GM10248 (cell line): Measurements from ENCODE around the gene FAM209A.
"Not testable (repeated sequence)": the region's sequence is repeated elsewhere in the genome, so short reads cannot be mapped to it uniquely, and the experiment has no call there.

ENCODE experiments used
- CTCF ChIA-PET: fragments of 300-600 bp; sonication (Branson Sonifier 250); formaldehyde crosslinking; extraction: SDS; loops from one replicate; lab custom pipeline; 2021; ENCODE audit warnings: antibody characterized with exemption; lab: Yijun Ruan, JAX
- POLR2A ChIA-PET: fragments of 350-650 bp; sonication (Branson Sonifier 250); formaldehyde crosslinking; extraction: SDS; loops from one replicate; lab custom pipeline; 2020; ENCODE audit warnings: antibody characterized with exemption; lab: Yijun Ruan, JAX
- DNase-seq: peaks from one replicate; pipeline ENCODE4 v3.0.0; 2012; ENCODE audit errors: extremely low spot score
- CTCF ChIP-seq: IDR thresholded peaks from 2 replicates; pipeline ENCODE4 v1.5.1; 2012; ENCODE audit warnings: mild to moderate bottlenecking, low read depth; ENCODE audit errors: extremely low read depth, missing control alignments, control extremely low read depth

Gene FAM209A

DNA sequence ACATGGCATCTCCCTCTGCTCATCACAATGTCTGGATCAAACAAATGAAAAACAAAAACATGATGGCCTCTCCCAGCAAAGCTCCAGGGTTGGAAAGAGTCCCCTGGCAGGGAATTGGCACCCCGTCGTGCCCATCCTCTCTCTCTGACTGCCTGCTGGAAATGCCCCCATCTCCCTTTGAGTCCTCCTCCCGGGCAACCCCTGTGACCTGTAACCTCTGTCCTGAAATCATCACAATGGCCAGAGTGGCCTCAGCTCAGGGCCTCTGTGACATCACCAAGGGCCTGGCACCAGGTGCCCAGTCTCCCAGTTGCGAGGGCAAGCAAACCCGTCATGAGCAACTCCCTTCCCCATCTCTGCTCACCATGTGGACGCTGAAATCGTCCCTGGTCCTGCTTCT, at the start of gene FAM209A:
FAM209A (plus strand) TSS at position 301 of the 400 bp plus-strand sequence; CDS start at position 366, 65 bp downstream.
- CTCF ChIA-PET, POLR2A ChIA-PET: not testable (repeated sequence)

DNA sequence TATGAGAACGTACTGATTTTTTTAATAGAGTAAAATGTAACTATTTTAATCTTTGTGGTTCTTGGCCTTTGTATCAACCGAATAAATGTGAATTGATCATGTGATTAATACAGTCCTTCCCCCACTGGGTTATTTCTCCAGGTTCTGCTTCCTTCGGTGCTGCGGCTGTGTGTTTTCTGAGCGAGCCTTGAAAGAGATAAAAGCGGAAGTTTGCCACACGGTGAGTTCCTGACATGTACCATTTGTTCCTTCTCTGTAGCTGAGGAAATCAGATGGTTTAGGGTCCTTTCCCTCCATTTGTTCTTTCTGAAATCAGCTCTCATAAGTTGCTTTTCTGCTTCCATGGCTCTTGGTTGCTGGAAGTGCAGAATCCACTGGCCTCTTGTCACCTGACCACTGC, 40.6 kb upstream of the FAM209A start:
- ChIA-PET POLR2A (no interaction called here), CTCF (interaction anchor here (1.6 kb wide), 1 partner anchor 84 kb away, joined by 3 read pairs; no protein-coding TSS in a partner anchor)
- no peak for DNase-seq
- no peak for TF ChIP-seq CTCF

More for the DNA sequence above, at the start of gene FAM209A:
- DNase-seq: not testable (repeated sequence)

- ChIA-PET POLR2A (no interaction called here), CTCF (interaction anchor here (1.1 kb wide), 1 partner anchor 16 kb away, joined by 3 read pairs; no protein-coding TSS in a partner anchor)
- no peak for TF ChIP-seq CTCF
- DNase-seq: no peak
These were observed 37.3 kb upstream of the FAM209A start for GRCh38 chr20:56487216-56487615.

DNA sequence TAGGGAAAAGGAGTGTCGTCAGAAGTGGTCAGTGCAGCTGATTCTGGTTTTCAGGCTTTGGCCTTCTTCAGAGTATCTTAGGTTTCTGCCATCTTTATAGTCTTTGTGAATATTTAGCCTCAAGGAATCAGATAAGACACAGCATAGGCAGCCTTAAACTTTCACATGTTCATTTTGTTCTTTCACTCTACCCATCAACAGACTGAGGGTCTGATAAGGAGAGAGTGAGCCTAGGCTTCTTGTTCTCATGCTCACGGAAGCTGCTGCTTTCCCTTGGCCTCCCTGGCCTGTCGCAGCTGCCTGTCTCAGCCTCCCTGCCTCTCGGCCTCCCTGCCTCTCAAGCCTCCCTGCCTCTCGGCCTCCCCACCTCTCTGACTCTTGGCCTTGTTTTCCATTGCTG, 36.0 kb upstream of the FAM209A start:
- no peak for DNase-seq
- CTCF ChIA-PET: no interaction called here
- TF ChIP-seq CTCF: no peak
- POLR2A ChIA-PET: no interaction called here

GRCh38 chr20:56501116-56501515, 23.4 kb upstream of the FAM209A start:
- POLR2A ChIA-PET: no interaction called here
- CTCF ChIA-PET: no interaction called here
- no peak for DNase-seq
- TF ChIP-seq CTCF: no peak

GRCh38 chr20:56503916-56504315, 20.6 kb upstream of the FAM209A start:
- no peak for DNase-seq
- ChIA-PET CTCF (interaction anchor here (1.2 to 1.3 kb wide), 2 partner anchors 10 to 17 kb away, joined by 3 to 4 read pairs; no protein-coding TSS in a partner anchor), POLR2A (no interaction called here)
- TF ChIP-seq CTCF: no peak

DNA sequence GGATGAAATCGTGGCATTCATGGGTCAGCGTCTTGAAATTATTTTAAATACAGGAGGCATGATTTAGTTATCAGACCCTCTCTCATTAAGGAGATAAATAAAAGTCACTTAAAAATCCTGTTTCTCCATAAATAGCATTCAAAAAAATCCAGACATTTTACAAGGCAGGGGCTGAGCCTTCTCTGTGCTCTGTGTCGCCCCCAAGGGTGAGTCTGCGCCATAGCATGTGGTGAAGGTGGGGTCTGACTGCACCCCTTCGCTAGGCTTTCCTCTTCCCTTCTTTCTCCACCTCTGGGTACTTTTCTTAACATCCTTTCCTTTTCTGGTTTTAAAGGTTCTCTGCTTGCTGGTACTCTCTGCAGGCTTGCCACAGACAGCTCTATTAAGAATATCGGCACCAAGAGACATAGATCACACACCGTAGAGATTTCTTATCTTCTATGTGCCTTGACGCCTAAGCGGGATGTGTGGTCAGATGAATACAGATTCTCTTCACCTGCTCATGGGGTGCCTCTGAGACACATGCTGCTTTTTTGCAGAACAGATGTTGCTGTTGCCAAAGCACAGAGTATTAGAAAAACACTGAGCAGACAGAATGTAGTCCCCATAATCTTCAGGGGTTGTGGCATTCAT, 20.1 kb upstream of the FAM209A start:
- peak; percentile 23 for TF ChIP-seq CTCF
- CTCF ChIA-PET: interaction anchor here (1.4 kb wide), 1 partner anchor 11 kb away, joined by 4 read pairs; no protein-coding TSS in a partner anchor
- DNase-seq: peak; percentile 30
- POLR2A ChIA-PET: no interaction called here
